RPMI8226 (cell line): ENCODE results near the gene PREX1.
"Not testable (repeated sequence)": the region's sequence is repeated elsewhere in the genome, so short reads cannot be mapped to it uniquely, and the experiment has no call there.

Experiments
- DNase-seq: peaks from one replicate; pipeline ENCODE4 v3.0.0-alpha.2; 2015

Gene PREX1, protein sequence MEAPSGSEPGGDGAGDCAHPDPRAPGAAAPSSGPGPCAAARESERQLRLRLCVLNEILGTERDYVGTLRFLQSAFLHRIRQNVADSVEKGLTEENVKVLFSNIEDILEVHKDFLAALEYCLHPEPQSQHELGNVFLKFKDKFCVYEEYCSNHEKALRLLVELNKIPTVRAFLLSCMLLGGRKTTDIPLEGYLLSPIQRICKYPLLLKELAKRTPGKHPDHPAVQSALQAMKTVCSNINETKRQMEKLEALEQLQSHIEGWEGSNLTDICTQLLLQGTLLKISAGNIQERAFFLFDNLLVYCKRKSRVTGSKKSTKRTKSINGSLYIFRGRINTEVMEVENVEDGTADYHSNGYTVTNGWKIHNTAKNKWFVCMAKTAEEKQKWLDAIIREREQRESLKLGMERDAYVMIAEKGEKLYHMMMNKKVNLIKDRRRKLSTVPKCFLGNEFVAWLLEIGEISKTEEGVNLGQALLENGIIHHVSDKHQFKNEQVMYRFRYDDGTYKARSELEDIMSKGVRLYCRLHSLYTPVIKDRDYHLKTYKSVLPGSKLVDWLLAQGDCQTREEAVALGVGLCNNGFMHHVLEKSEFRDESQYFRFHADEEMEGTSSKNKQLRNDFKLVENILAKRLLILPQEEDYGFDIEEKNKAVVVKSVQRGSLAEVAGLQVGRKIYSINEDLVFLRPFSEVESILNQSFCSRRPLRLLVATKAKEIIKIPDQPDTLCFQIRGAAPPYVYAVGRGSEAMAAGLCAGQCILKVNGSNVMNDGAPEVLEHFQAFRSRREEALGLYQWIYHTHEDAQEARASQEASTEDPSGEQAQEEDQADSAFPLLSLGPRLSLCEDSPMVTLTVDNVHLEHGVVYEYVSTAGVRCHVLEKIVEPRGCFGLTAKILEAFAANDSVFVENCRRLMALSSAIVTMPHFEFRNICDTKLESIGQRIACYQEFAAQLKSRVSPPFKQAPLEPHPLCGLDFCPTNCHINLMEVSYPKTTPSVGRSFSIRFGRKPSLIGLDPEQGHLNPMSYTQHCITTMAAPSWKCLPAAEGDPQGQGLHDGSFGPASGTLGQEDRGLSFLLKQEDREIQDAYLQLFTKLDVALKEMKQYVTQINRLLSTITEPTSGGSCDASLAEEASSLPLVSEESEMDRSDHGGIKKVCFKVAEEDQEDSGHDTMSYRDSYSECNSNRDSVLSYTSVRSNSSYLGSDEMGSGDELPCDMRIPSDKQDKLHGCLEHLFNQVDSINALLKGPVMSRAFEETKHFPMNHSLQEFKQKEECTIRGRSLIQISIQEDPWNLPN (N-terminal part only)

DNA sequence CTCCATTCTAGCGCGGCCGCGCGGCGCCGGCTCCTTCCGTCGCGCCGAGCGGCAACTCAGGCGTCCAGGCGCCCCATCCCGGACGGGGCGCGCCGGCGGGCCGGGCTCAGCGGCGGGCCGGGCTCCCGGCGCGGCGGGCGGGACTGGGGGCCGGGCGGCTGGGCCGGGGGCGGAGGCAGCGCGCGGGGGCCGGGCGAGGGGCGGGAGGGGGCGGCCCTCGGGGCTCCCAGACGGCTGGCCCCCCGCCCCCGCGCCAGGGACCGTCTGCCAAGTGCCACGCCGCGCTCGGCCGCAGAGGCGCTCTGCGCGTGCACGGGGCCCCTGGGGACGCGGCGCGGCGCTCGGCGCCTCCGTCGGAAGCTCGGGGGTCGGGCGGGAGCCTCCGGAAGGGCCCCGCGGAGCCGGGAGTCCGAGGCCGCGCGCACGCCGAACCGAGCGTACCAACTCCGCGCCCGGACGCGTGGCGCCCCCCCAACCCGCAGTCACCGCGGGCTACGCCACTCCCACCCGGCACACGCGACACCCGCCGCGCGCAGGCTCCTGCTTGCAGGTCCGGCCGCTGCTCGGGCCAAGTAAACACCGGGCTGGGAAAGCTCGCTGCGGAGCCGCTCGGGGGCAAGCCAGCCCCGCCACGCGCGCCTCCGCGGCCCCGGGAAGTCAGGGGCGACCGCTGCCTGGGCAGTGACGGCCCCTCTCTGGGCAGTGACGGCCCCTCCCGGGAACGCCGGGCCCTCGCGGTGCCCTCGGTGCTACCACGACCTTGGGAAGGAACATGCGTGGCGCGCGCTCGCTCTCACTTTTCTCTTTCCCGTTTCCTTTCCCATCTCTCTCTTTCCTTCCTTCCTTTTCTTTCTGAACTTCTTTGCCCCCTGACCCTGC is at the start of gene PREX1:
TSS of gene PREX1 (minus strand) at position 145 of the 879 bp plus-strand sequence. CDS start at position 6, 139 bp downstream.
- DNase-seq = peak; percentile 87

DNA sequence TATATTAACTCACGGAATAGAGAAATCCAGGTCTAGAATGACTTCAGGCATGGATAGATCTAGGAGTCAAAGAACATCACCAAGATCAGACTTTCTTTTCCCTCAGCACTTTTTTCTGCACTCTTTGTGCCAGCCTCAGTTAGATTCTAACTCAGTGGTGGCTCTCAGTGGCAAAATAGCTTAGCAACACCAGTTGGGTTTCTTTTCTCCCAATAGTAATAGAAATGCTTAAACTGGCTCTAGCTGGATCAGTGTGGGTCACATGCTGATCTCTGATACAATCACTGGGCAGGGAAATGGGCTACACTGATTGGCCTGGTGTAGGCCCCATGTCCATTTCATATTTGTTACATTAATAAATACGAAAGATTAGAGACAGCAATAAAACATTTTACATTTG is 49.5 kb upstream of the PREX1 start:
- no peak for DNase-seq

DNA sequence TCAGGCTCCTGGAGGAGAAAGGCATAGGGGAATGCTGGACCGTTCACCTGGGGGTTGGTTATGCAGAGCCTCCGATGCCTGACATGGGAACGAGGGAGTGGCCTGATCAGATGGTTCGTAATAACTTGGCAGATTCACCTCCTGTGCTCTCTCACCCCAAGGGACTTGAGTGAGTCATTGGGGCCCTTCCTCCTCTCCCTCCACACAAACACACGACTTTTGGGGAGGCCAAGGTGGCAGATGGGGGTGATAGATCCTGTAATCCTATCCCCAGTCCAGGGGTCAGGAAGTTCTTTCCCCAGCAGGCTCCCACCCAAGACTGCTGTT is 48.1 kb upstream of the PREX1 start:
- no peak for DNase-seq

DNA sequence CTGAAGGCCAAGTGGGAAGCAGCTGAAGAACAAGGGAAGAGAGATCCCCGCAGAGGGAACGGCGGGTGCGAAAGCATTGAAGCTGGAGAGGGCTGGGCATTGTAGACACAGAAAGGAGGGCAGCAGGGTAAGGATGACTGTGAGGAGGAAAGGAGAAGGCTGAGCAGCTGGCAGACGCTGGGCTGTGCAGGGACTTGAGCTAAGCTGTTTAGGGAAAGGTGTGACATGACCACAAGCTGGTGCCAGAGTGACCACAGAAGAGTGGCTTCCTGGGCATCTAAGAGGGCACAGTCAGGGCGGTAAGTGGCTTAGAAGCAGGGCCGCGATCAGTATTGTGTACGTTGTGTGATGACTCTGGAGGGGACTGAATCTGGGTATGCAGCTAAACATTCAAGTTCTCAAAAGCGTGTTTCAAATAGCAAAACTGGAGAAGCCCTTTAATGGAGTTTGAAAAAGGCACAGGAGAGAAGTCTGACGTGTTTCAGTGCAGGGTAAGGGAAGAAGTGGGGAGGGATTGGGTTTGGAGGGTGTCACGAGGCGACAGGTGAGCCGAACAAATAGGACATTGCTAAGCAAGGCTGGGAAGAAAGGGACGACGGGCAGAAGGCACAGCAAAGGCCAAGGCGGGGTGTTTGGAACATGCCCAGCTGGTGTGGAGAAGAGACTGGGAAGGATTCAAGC is 47.6 kb upstream of the PREX1 start:
- DNase-seq = peak; percentile 19

DNA sequence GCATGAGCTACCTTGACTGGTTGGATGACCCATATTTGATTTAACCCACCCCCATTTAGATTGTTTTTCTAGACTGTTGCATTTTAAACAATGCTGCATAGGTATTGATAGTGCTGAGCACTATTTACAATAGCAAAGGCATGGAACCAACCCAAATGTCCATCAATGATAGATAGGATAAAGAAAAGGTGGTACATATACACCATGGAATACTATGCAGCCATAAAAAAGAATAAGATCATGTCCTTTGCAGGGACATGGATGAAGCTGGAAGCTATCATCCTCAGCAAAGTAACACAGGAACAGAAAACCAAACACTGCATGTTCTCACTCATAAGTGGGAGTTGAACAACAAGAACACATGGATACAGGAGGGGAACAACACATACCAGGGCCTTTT is 41.6 kb upstream of the PREX1 start:
- DNase-seq = not testable (repeated sequence)

DNA sequence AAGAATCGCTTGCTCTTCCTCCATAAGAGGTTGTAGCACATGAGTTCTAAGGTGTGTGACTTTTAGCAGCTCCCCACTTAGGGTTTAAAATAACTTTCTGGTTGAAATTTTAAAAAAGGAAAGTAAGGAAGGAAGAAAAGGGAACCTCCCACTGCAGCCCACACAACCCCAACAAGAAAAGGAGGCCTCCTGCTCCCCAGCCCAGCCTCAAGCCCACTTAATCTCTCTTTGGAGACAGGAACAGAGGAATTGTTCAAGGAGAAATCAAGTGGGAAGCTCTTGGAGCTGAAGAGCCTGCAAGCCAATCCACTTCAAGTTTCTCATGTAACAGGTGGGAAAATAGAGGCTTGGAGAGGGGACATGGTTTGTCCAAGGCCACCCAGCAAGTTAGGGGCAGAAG is 39.1 kb upstream of the PREX1 start:
- DNase-seq = no peak

DNA sequence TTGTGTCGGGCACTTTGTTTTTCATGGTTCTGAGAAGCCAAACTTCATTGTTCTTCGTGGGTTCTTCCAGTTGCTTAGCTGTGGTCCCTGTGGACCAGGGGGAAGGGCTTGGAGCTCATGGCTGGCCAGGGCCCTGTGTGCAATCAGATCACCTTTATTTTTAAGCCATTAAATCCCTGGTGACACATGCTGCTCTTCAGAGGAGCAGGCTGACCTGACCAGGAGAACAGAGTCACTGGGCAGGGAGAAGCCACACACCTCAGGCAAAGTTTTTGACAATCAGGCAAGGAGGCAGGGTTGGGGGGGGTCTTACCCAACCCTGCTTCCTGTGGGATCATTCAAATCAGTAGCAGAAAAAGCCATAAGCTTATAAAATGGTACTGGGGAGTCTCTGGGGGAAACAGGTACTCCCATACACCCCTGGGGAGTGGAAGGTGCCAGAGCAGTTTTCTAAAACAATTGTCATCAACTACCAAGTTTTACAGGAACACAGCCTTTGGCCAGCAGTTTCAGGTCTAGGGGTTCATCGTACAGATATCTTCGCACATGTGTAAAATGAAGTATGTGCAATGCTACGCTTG is 37.0 kb upstream of the PREX1 start:
- no peak for DNase-seq

DNA sequence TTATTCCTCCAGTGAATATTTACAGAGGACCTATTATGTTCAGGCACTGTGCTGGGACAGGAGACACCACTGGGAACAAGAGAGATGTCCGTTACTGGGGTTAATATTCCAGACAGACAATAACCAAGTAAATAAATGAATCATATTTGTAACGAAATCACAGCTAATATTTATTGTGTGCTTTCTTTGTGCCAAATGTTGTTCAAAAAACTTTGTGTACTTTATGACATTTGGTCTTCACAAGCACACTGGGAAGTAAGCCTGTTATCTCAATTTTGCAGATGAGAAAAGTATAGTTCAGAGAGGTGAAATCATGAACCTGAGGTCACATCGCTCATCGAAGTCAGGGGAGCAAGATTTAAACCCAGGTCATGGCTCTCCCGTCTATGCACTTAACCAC is 36.5 kb upstream of the PREX1 start:
- no peak for DNase-seq

DNA sequence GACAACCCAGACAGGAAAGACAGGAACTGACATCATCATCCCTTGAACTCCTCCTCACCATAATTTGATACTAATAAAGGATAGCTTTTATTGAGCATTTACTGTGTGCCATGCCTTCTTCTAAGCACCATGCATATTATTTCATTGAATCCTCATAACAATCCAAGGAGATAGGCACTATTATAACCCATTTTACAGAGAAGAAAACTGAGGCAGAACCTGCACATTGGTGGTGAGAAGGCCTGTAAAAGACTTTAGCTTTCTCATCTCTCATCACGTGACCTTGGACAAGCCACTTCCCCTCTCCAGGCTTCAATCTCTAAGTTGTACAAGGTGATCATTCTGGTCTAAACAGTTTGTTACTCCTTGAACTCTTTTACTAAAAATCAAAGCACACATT is 34.5 kb upstream of the PREX1 start:
- no peak for DNase-seq

DNA sequence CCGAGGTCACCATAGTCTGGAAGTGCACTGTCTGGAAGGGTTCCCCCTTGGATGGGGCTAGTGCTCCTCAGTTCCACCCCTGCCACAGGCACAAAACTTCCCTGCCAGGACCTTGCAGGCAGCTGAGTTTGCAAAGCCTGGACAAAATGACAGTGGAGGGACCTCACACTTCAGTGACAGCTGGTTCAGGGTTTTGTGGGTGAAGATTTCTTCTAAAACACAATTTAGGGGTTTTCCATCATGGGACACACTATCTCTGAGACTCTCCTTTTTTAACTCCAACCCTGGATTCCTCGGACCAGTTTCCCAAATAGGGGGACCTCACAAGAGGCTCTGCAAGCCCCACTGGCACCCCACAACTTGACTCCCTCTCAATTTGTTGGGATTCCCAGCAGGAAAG is 33.6 kb upstream of the PREX1 start:
- DNase-seq = no peak

DNA sequence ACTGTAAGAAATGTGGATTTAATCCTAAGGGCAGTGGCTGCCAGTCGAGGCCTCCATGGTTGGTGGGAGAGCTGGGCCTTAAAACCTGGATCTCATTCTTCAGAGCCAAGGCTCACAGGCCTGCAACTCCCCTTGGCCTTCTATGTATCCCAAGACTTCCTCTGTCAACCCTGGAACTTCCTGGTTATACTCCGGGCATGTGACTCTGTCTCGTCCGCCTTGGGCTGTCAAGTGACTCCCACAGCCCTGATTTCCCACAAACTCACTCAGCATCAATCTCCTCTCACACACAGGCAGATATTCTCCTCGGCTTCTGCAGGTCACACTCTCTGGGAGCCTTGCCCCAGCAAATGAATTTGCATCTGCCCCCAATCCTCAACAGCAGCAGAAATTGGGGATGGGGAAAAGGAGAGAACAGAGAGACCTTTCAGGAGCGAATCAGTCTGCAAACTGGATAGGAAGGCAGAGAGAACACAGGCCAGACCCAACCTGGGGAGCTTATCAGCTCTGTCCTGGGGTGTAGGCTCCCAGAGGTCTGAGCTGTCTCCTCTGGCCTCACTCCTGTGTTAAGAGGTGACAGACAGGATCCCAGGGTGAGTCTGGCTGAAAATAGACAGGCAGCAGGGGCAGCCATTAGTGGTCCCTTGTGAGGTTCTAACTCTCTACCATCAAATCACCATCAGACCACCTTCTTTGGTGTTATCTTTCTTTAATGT is 30.4 kb upstream of the PREX1 start:
- no peak for DNase-seq

DNA sequence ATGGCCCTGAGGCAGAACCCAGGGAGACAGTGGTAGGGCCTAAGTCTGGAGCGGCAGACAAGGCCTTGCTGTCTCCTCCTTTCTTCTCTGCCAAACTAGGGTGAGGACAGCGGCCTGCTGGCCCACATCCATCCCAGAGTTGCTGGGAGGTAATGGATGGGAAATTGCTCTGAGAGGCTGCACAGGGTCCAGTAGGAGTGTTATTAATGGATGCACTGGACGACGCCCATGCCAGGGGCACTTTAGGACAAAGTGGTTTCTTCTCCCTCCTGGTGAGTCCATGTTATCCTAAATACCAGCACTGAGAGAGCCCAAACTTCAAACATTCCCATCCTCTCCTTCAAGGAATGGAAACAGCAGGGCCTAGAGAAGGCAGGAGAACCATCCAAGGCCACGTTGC is 28.3 kb upstream of the PREX1 start:
- no peak for DNase-seq

DNA sequence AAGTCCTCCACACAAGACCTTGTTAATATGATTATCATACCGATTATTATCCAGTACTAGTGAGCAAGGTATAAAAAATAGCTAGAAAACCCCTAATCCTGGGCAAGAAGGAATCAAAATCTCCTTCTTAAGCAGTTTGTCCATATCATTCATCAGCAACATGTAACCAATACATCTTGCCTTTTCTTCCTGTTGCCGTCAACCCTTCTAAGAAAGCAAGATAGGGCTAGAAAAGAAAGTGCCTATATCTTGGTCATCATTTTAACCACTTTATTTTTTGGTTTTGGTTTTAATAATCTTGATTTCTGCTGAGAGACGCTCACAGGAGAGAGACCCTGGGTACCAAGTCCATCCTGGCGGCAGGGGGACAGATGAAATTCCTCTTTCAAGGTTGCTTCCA is 27.2 kb upstream of the PREX1 start:
- DNase-seq = no peak

DNA sequence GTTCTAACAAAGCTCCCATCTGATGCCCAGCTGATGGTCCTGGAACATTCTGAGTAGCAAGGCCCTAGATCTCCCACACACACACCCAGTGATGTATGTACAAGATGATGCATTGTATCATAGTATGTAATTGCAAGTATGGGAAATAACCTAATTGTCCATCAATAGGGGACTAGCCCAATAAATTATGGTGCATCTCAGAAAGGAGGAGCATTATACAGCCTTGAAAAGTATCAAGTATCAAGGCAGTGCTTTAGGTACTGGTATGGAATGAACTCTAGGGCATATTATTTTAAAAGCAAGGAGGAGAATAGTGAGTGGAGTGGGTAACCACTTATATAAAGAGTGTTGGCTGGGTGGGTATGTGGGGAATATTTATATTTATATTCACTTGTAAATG is 24.8 kb upstream of the PREX1 start:
- no peak for DNase-seq

DNA sequence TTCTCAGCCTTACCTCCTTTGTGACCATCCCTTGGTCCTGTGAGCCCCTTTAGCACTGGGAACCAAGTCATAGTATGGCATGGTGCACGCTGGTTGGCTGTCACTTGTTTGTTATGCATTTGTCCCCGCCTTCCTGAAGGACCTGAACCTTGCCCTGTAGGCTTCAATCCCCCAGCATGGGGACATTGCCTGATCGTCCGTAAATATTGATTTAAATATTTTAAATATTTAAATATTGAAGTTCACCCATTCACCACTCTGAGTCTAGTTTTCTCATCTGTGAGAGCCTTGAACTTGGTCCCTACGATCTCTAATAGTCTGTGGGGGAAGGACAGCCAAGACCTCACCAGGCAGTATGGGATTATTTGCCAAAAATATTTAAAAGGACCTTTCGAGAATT is 23.8 kb upstream of the PREX1 start:
- DNase-seq = no peak

DNA sequence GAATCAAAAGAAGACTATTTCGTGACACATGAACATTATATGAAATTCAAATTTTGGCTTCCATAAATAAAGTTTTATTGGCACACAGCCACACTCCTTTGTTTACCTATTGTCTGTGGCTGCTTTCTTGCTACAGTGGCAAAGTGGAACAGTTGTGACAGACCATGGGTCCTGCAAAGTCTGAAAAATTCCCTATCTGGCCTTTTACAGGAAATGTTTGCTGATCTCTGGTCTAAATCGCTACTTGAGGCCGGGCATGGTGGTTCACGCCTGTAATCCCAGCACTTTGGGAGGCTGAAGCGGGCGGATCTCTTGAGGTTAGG is 23.1 kb upstream of the PREX1 start:
- no peak for DNase-seq

DNA sequence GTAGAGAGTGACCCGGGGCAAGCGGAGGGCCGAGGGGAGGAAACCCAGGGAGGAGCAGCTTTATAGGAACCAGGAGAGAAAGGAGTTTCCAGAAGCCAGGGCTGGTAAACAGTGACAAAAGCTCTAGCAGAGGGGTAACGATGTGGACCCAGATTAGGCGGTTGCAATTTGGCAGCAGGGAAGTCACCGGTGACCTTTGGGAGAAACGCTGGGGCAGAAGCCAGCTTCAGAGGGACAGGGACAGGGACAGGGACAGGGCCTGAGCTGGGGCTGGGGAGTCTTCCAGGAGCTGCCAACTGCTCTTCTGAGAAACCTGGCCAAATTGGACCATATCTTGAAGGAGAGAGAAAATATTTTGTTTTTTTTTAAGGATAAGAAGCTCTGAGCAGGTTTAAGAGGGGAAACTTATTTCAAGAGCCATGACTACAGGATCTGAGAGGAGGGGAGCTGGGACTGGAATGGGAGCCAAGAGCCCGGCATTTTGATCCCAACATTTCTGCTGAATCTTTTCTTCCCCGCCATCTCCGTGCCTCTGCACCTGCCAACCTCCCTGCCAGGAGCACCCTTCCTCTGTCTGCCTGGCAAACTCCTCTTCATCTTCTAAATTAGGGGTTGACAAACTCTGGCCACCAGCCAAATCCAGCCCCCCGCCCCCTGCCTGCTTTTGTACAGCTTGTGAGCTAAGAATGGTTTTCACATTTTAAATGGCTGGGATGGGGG is 22.6 kb upstream of the PREX1 start:
- no peak for DNase-seq

DNA sequence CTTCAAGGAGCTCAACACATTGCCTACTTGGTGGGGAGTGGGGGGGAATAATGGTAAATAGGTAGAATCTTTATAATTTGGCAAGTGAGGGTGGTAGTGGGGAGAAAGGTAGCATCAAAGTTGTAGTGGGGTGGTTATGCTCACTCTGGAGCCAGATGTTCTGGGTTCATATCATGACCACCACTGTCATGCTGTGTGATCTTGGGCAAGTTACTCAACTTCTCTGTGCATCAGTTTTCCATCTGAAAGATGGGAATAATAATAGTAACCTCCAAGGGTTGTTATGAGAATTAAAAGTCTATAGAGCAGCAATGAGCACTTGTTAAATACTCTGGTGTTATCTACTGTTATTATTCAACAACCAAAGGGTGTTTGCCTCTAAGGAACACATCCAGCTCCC is 22.0 kb upstream of the PREX1 start:
- DNase-seq = no peak

DNA sequence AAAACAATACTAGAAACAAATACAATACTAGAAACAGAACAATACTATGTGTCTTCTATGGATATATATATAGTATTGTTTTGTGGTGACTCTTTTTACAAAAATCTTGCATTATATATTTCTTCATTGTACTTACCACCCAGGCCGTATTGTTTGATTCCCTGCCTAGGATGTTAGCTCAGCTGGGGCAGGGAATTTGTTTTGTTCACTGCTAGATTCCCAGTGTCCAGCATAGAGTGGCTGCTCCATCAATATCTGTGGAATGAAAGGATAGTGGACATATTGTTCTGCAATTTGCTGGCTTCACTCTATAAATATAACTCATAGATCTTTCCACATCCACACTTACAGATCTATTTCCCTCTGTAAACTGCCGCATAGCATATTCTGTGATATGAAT is 21.5 kb upstream of the PREX1 start:
- no peak for DNase-seq

DNA sequence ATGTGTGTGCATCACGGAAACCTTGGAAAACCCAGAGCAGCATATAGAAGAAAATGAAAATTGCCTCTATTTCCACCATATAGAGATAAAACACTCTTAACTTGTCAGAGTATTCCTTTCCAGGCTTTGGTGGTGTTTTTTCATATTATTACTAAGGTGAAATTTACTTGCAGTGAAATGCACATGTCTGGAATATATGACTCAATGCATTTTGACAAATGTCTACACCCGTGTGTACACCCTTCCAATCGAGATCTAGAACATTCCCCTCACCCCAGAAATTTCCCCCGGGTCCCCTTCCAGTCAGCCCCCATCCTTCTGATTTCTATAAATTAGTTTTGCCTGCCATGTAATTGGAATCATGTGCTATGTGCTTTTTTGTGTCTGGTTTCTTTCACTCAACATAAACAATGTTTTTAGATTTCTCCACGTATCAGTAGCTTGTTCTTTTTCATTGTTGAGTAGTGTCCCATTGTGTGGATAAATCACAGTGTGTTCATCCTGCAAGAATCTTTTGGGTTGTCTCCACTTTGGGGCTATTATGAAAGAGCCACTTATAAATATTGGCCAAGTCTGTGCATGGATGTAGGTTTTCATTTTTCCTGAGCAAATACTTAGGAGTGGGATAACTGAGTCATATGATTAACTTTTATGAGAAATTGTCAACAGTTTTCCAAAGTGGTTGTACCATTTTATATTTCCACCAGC is 19.9 kb upstream of the PREX1 start:
- no peak for DNase-seq
